Adrenal gland (tissue), 12 donors: Measurements from ENCODE around the gene PTPN22. TPM values are rescaled to one million over a fixed set of nuclear protein-coding genes. Genes with fewer than 3 reads are reported as not detected.
A peak's percentile ranks its signal among the peaks of the same experiment; 100 is the strongest.

Experiments used
- DNase-seq, 7 donors: peaks; one replicate each; pipeline ENCODE4 v3.0.0-alpha.2; 2019 to 2020
- H3K27ac ChIP-seq, 5 donors: fragments of 200-600 bp; sonication (generic) in 4 of 5; 1 replicate in 3 of 5; 2 replicates in 2 of 5; pipeline versions ENCODE4 v1.5.1 to v1.8.0; 2016 to 2020; ENCODE audit warnings: mild to moderate bottlenecking in 1 of 5
- H3K27me3 ChIP-seq: fragments of 200-600 bp; 2 replicates; pipeline ENCODE4 v1.8.0; 2021
- H3K36me3 ChIP-seq, 2 donors: fragments of 200-600 bp; replicated peaks in 1 of 2; 1 replicate in 1 of 2; 2 replicates in 1 of 2; pipeline versions ENCODE4 v1.5.1 to v1.8.0; 2018 to 2022
- H3K4me1 ChIP-seq, 2 donors: fragments of 200-600 bp; replicated peaks in 1 of 2; 1 replicate in 1 of 2; 2 replicates in 1 of 2; pipeline versions ENCODE4 v1.5.1 to v1.8.0; 2018 to 2021
- H3K4me3 ChIP-seq, 4 donors: fragments of 200-600 bp; sonication (generic) in 3 of 4; one replicate each; pipeline ENCODE4 v1.5.1; 2016 to 2018
- H3K9me3 ChIP-seq, 3 donors: fragments of 200-600 bp; sonication (generic) in 1 of 3; replicated peaks in 1 of 3; 1 replicate in 2 of 3; 2 replicates in 1 of 3; pipeline versions ENCODE4 v1.5.1 to v1.8.0; 2016 to 2021
- CTCF ChIP-seq, 6 experiments: fragments of 450-650 bp in 4 of 6; fragments of 200-600 bp in 2 of 6; sonication (generic) in 1 of 6; IDR thresholded peaks; 1 replicate in 5 of 6; 2 replicates in 1 of 6; pipeline versions ENCODE4 v1.5.1 to v1.8.0; 2016 to 2021; ENCODE audit warnings: antibody characterized with exemption in 6 of 6, mild to moderate bottlenecking in 2 of 6, moderate library complexity in 1 of 6
- POLR2A ChIP-seq, 2 donors: fragments of 450-650 bp; IDR thresholded peaks; one replicate each; pipeline ENCODE4 v1.6.1; 2017; ENCODE audit warnings: antibody characterized with exemption in 2 of 2, mild to moderate bottlenecking in 2 of 2, moderate library complexity in 1 of 2
- WGBS, 4 donors: extraction: QIAGEN DNeasy Blood & Tissue Kit in 2 of 4; methylation state at CpG; one replicate each; pipeline versions ENCODE4 v1.1.5 to v1.1.7; 2013 to 2017; 5-methylcytosine and 5-hydroxymethylcytosine counted together
- intact Hi-C, 2 donors: fragments of 100-400 bp; cut with DNase I; formaldehyde crosslinking; loops; one replicate each; pipeline versions ENCODE4 v1.14.1 to v1.15.0; 2022 to 2023
- polyA plus RNA-seq, 3 donors: library from polyadenylated mRNA; stranded (reverse); fragments of 200-250 nt in 2 of 3; fragments of 350-450 nt in 1 of 3; fragmentation: Illumina TruSeq in 1 of 3; extraction: RNeasy Lipid Tissue Mini Kit (QIAGEN cat#74804) in 1 of 3; gene quantifications; one replicate each; pipeline ENCODE4 v1.2.3, GENCODE V29; 2013 to 2014
- total RNA-seq, 9 donors: library from RNA; depleted of rRNA in 4 of 9; stranded (reverse); fragments of >200 nt in 4 of 9; fragments of 120-200 nt in 1 of 9; fragmentation: NEBNext Ultra II Directional in 1 of 9; extraction: Animal tissue kit (Norgen Biotek cat#: 25700) in 1 of 9; gene quantifications; one replicate each; pipeline versions ENCODE4 v1.1.0 to v1.2.4, GENCODE V29; 2013 to 2023
- donor health status: healthy with polysubstance abuse.
- donor health status: Bipolar disorder and iron deficiency.
- donor health status: DM: yes; HTN: yes; CAD: no.
- donor health status: DM: no; HTN: no; CAD: no.
- donor health status: DM: no; HTN: no; CAD: no.
- donor health status: DM: yes; HTN: yes; CAD: no.

PTPN22 gene
- total and polyA plus RNA-seq, 12 donors: 0.28 to 6.2 (median 2.7) TPM

DNA sequence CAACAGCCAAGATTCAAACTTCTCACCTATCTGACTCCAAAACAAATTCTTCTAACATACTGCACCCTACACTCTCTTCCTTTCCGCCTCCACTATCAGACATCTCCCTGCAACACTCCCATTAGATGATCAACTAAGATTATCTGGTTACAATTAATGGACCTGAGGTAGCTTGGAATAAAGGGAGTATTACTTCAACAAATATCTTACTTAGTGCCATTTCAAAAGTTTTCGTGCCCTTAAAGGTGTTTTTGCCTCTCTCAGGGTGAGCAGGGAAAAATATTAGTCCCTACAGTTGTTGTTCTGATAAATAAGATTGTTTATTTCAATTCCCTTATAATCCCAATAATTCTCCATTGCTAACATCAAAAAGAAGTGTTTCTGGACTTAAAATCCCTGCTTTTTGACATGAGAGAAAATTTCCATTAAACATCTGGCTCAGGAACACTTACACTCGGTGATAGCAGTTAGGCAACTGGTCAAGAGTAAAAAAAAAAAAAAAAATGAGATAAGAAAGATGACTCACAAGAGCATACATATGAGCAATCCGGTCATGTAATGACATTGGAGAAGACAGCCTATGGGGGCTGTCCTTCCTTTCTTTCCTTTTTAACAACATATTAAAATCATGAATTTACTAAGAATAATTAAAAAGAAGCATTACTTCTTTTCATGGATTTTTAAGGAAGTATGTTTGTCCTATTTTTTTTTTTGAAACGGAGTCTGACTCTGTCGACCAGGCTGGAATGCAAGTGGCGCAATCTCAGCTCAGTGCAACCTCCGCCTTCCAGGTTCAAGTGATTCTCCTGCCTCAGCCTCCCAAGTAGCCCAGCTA, 66.9 kb downstream of the PTPN22 start:
- Histone ChIP-seq H3K4me3 (peak overlapping the region in 1 of 4 donors; percentile 10), H3K9me3 (no peaks in the 10 kb centered on the region), H3K36me3 (no peaks in the 10 kb centered on the region), H3K4me1 (peaks cover 29 to 54% of the 10 kb centered on the region in 2 donors), H3K27ac (peak overlapping the region; percentile 48 to 76 (median 71)), H3K27me3 (no peaks in the 10 kb centered on the region)
- peak in 2 of 7 donors; percentile 24 to 33 for DNase-seq
- intact Hi-C loops: loop anchor here in 1 of 2 donors (10.0 kb wide), 1 partner anchor 50 kb away; the partner anchor contains the start of gene PHTF1
- 48 to 55% (median 52%) methylated on average over 8 of the region's 8 CpGs for WGBS, 4 donors
- TF ChIP-seq POLR2A (IDR thresholded peaks at IDR 0.05) (peak in 1 of 2 donors; percentile 11), CTCF (IDR thresholded peaks at IDR 0.05) (no peak)

- H3K27ac ChIP-seq: no peak overlapping the region
- no peak overlapping the region for H3K4me3 ChIP-seq
- peaks cover 20 to 42% of the 10 kb centered on the region in 2 donors for H3K4me1 ChIP-seq
- no peaks in the 10 kb centered on the region for H3K9me3 ChIP-seq
- peaks cover 0 to 4% of the 10 kb centered on the region in 2 donors for H3K36me3 ChIP-seq
- TF ChIP-seq POLR2A (IDR thresholded peaks at IDR 0.05) (no peak), CTCF (IDR thresholded peaks at IDR 0.05) (no peak)
- H3K27me3 ChIP-seq: no peaks in the 10 kb centered on the region
- no peak for DNase-seq
- WGBS, 4 donors: 97 to 98% (median 98%) methylated on average over 3 of the region's 3 CpGs
- intact Hi-C loops: loop anchor here in 1 of 2 donors (10.0 kb wide), 1 partner anchor 48 kb away; the partner anchor contains the start of gene PHTF1
These were observed 69.0 kb downstream of the PTPN22 start for GRCh38 chr1:113802367-113803007.

- DNase-seq: no peak
- Histone ChIP-seq H3K27me3 (no peaks in the 10 kb centered on the region), H3K36me3 (peaks cover 0 to 16% of the 10 kb centered on the region in 2 donors), H3K27ac (no peak overlapping the region), H3K4me3 (no peak overlapping the region), H3K9me3 (no peaks in the 10 kb centered on the region), H3K4me1 (peaks cover 20 to 41% of the 10 kb centered on the region in 2 donors)
- TF ChIP-seq POLR2A (IDR thresholded peaks at IDR 0.05) (no peak), CTCF (IDR thresholded peaks at IDR 0.05) (no peak)
- intact Hi-C loops: loop anchor here in 1 of 2 donors (10.0 kb wide), 1 partner anchor 46 kb away; the partner anchor contains the start of gene PHTF1
- 45 to 59% (median 55%) methylated on average over 3 of the region's 3 CpGs for WGBS, 4 donors
These were observed 71.0 kb downstream of the PTPN22 start for GRCh38 chr1:113800487-113800886.

DNA sequence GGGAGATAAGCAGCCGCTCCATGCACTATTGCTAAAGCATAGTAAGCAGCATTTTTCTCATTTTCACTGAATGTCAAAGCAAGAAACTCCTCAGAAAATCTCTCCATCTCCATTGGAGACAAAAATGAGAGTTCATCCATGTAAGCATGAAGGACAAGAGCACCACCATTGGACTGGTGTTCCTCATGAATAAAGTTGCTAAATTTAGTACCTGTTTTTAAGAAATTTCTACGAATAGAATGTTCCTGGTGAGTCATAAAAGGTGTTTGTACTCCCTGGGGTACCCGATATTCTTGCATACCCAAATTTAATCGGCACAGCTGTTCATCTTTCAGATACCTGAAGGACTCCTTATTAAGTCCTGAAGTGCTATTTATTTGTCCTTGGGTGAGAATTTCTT, 74.0 kb downstream of the PTPN22 start:
- Histone ChIP-seq H3K27ac (no peak overlapping the region), H3K36me3 (peaks cover 0 to 21% of the 10 kb centered on the region in 2 donors), H3K4me1 (peaks cover 15 to 31% of the 10 kb centered on the region in 2 donors), H3K27me3 (no peaks in the 10 kb centered on the region), H3K4me3 (no peak overlapping the region), H3K9me3 (no peaks in the 10 kb centered on the region)
- WGBS, 4 donors: 82 to 97% (median 89%) methylated on average over 4 of the region's 4 CpGs
- TF ChIP-seq CTCF (IDR thresholded peaks at IDR 0.05) (no peak), POLR2A (IDR thresholded peaks at IDR 0.05) (no peak)
- DNase-seq: no peak
- intact Hi-C loops: no loop called here
